Endometrial microvascular endothelial cells (primary cell): Measurements from ENCODE around the gene KRI1. TPM values are rescaled to one million over a fixed set of nuclear protein-coding genes. Genes with fewer than 3 reads are reported as not detected.
"Not testable (repeated sequence)": the region's sequence is repeated elsewhere in the genome, so short reads cannot be mapped to it uniquely, and the experiment has no call there.

Experiments used
- in situ Hi-C: cut with HindIII; loops from 2 replicates; pipeline ENCODE4 v1.10.0; 2017; ENCODE audit warnings: low sequenced_read_pairs, low pct_unique_long_range_greater_than_20kb; ENCODE audit errors: inconsistent ontology term
- total RNA-seq: library from RNA; depleted of rRNA; stranded (reverse); fragments of >200 nt; gene quantifications from one replicate; pipeline ENCODE4 v1.2.3, GENCODE V29; 2015; ENCODE audit errors: inconsistent ontology term

Gene KRI1
- total RNA-seq, 1 donor from 2014 or later: 10.2 TPM

DNA sequence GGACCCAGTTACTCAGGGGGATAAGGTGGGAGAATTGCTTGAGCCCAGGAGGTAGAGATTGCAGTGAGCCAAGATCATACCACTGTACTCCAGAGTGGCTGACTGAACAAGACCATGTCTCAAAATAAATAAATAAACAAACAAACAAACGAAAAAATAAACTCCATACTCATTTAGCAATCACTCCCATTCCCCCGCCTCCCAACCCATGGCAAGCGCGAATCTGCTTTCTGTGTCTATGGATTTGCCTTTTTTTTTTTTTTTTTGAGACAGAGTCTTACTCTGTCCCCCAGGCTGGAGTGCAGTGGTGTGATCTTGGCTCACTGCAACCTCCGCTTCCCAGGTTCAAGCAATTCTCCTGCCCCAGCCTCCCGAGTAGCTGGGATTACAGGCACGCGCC lies 38.9 kb downstream of the KRI1 start:
- in situ Hi-C loops: not testable (repeated sequence)

DNA sequence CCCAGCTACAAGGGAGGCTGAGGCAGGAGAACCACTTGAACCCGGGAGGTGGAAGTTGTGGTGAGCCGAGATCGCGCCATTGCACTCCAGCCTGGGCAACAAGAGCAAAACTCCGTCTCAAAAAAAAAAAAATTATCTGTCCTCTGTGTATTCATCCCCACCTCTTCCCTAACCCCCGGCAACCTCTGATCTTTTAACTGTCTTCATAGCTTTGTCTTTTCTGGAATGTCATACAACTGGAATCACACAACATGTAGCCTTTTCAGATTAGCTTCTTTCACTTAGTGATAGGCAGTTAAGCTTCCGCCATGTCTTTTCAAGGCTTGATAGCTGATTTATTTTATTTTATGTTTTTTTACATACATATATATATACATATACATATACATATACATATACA lies 40.2 kb downstream of the KRI1 start:
- in situ Hi-C loops: no loop called here

- in situ Hi-C loops: no loop called here
These were observed 42.6 kb downstream of the KRI1 start for GRCh38 chr19:10523135-10523636.

GRCh38 chr19:10521461-10522171 lies 44.2 kb downstream of the KRI1 start:
- in situ Hi-C loops: no loop called here

DNA sequence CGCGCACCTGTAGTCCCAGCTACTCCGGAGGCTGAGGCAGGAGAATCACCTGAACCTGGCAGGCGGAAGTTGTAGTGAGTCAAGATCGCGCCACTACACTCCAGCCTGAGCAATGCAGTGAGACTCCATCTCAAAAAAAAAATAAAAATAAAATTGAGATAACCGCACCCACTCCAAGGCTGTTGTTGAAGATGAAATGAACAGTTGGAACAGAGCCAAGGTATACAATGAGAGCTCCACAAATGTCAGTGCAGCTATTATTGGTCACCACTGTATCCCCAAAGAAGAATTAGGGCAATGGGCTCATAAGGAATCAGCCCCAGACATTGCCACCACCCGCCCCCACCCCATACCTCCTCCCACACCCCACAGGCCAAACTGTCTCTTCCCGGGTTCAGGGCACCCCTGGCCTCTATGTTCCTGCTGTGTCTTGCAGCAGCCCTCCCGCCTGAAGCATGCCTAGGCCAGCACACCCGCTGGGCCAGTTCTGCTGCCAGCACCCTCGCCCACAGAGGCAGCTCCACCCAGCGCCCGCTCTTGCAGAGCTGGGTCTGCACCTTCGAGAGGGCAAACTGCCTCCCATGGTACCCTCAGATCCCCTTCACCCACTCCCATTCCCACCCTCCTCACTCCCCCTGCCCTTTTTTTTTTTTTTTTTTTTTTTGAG lies 45.0 kb downstream of the KRI1 start:
- in situ Hi-C loops: no loop called here

DNA sequence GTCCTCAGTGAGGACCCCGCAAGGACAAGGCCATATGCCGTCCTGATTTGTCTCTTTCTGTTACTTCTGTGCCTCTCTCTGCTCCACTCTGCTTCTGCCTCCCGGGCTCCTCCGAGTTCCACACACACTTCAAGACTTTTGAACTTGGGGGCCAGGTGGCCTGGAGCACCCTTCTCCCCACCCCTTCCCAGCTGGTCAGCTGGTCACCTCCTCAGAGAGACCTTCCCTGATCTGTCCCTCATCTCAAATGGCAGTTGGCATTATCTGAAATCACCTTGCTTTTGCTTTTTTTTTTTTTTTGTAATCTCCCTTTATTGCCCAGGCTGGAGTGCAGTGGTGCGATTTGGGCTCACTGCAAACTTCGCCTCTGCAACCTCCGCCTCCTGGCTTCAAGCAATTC lies 46.4 kb downstream of the KRI1 start:
- in situ Hi-C loops: no loop called here

- in situ Hi-C loops: no loop called here
These were observed 47.1 kb downstream of the KRI1 start for GRCh38 chr19:10518444-10519361.

DNA sequence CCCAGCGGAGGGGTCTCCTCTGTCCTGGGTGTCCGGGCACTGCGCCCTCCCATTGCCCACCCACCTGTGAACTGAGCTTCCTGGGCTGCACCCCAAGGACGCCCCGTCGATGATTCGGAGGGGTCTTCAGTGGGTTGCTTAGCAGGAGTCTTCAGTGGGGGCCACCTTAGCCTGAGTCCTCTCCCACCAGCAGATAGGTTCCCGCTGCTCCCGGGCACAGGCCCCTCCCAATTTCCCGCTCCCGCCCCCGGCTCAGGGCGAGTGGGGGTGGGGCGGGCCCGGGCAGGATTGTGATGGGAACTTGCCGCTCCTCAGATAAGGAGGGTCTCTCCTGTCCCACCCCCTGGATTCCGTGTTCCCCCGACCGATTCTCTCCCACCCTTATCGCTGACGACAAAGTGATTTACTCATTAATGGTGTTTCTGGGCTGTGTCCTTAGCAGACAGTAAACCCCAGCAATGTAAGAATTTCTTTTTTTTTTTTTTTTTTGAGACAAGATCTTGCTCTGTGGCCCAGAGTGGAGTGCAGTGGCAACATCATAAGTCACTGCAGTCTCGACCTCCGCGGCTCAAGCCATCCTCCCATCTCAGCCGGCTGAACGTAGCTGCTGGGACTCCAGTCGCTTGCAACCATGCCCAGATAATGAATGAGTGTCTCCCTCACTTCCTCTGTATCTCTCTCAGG lies 47.9 kb downstream of the KRI1 start:
- in situ Hi-C loops: no loop called here

DNA sequence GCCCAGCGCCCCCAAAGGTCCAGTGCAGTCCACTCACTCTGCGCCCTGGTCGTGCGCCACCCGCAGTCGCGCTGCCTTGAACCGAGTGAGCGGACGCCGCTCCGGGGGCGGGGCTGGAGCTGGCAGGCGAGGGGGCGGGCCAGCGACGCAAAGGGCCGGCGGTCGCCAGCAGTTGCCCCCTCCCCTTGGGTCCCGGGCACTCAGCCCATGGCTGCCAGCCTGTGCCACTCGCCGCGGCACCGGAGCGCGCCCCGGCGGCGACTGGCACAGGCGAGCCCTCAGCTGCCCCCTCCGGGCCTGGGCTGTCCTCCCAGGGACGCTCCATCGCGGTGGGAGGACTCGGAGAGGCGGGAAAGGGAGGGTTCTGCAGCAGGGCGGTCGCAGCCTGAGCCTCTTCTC lies 48.5 kb downstream of the KRI1 start, which contains the start of gene S1PR5:
Gene S1PR5, minus strand, starts transcription at position 87 of the 399 bp plus-strand sequence. CDS start 2,436 bp downstream, outside the sequence.
- in situ Hi-C loops: no loop called here

- in situ Hi-C loops: no loop called here
These were observed 49.0 kb downstream of the KRI1 start for GRCh38 chr19:10516671-10517286.

DNA sequence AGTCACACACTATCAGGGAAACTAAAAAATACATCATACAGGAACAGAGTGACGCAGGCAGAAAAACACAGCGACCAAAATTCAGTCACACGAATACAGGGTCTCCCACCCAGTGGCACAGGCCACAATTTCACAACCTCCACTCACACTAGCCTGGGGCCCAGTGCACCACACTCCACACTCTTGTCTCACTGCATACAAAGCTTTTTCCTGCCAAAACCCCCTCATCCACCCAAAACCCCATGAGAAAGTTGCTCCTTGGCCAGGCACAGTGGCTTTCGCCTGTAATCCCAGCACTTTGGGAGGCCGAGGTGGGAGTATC lies 49.8 kb downstream of the KRI1 start:
- in situ Hi-C loops: no loop called here

DNA sequence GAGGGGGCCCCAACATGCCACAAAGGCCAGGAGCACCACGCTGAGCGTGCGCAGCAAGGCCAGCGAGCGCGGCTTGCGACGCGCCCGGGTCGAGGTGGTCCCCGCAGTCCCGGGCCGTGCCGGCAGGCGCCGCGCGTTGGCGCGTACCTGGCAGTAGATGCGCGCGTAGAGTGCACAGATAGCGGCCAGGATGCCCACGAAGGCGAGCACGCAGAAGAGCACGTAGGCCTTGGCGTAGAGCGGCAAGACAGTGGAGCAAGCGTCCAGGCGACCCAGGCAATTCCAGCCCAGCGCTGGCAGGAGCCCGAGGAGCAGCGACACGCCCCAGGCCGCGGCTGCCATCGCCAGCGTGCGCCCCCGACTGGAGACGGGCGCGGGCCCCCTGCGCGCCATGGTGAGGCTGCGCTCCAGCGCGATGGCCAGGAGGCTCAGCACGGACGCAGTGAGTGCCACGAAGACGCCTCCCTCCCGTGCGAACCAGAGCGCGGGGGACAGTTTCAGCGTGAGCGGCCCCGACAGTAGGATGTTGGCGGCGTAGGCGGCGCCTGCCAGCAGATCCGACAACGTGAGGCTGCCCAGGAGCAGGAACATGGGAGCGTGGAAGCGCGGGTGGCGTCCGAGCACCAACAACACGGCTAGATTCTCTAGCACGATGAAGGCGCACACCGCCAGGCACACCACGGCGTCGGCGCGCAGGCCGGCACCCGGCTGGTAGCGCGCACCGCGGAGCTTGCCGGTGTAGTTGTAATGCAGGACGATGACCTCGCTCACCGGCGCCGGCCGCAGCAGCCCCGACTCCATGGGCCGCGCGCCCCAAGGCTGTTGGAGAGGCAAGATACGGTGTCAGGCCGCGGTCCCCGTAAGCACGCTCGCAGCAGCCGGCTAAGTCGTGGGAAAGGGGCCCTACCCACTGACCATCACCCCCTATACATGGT lies 51.3 kb downstream of the KRI1 start:
- in situ Hi-C loops: no loop called here

GRCh38 chr19:10513223-10513622 lies 52.6 kb downstream of the KRI1 start:
- in situ Hi-C loops: no loop called here

DNA sequence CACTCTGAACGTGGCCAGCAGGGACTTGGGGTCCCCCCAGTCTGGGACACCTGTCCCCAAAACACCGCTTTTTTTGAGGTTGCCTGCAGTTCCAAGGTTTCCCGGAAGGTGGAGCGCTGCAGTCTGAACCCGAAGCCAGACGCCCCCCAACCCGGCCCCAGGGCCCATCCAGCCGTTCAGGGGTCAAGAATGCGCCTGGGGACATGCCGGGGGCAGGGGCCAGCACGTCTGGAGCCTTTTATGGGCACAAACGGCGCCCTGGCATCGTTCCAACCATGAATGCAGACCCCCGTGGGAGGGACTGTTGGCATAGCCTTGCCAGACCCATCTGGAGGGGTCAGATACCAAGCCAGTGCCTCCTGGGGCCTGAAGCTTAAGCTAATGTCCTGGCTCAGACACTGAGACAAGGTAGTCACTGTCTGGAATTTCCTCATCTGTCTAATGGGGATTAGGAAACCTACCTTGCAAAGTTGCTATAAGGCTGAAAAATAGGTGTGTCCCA lies 55.5 kb downstream of the KRI1 start:
- in situ Hi-C loops: no loop called here

- in situ Hi-C loops: no loop called here
These were observed 57.1 kb downstream of the KRI1 start for GRCh38 chr19:10508707-10509106.

DNA sequence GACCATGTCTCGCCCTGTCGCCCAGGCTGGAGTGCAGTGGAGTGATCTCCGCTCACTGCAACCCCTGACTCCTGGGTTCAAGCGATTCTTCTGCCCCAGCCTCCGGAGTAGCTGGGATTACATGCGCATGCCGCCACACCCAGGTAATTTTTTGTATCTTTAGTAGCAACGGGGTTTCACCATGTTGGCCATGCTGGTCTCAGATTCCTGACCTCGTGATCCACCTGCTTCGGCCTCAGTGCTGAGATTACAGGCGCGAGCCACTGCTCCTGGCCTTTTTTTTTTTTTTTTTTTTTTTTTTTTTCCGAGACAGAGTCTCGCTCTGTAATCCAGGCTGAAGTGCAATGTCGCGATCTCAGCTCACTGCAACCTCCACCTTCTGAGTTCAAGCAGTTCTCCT lies 57.8 kb downstream of the KRI1 start:
- in situ Hi-C loops: no loop called here

DNA sequence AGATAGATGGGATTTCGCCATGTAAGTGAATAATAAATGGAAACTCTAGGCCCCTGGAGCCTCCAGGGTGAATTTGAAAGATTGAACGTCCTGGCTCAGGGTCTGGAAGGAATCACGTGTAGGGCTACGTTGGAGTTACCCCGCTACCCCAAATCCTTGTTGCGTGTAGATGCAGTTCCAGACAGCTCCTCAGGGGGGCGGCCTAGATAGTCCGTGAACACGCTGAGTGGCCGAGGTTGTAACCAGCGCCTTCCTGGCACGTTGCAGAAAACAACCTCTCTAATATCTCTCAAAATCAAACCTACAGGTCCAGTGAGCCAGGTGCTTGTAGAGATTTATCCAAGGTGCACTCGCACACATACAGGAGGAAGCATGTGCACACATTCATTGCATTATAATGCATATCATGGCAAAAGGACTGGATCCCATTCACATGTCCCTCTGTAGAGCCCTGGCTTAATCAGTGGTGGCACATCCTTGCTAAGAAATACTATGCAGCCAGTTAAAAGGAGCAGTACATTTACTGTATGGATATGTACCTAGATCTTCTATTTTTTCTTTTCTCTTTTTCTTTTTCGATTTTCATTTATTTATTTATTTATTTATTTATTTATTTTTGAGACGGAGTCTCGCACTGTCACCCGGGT lies 60.1 kb downstream of the KRI1 start:
- in situ Hi-C loops: no loop called here
